Type B pancreatic cell (in vitro differentiated cells): ENCODE measurements around the gene REX1BD. TPM values are rescaled to one million over a fixed set of nuclear protein-coding genes. Genes with fewer than 3 reads are reported as not detected.
A peak's percentile ranks its signal among the peaks of the same experiment; 100 is the strongest.
"Not testable (repeated sequence)": the region's sequence is repeated elsewhere in the genome, so short reads cannot be mapped to it uniquely, and the experiment has no call there.

Experiments used
- DNase-seq: peaks from one replicate; pipeline ENCODE4 v3.0.0; 2021; ENCODE audit warnings: mixed read lengths; ENCODE audit not compliant: unreplicated experiment; ENCODE audit errors: extremely low spot score
- H3K27ac Mint-ChIP-seq: 2 replicates; pipeline ENCODE4 v1.8.0; 2021; ENCODE audit warnings: mild to moderate bottlenecking, mixed read lengths
- H3K27me3 Mint-ChIP-seq: 2 replicates; pipeline ENCODE4 v1.8.0; 2021; ENCODE audit warnings: mixed read lengths
- H3K36me3 Mint-ChIP-seq: 2 replicates; pipeline ENCODE4 v1.8.0; 2021; ENCODE audit warnings: mixed read lengths
- H3K4me1 Mint-ChIP-seq: one replicate; pipeline ENCODE4 v1.8.0; 2021; ENCODE audit warnings: mixed read lengths; ENCODE audit not compliant: unreplicated experiment
- H3K4me3 Mint-ChIP-seq: 2 replicates; pipeline ENCODE4 v1.8.0; 2021; ENCODE audit warnings: mild to moderate bottlenecking, mixed read lengths
- H3K9me3 Mint-ChIP-seq: 2 replicates; pipeline ENCODE4 v1.8.0; 2021; ENCODE audit warnings: mixed read lengths
- CTCF ChIP-seq: fragments of 200-600 bp; sonication (generic); conservative IDR thresholded peaks from 2 replicates; pipeline ENCODE4 v1.5.0; 2021; ENCODE audit warnings: antibody characterized with exemption, mild to moderate bottlenecking
- total RNA-seq: library from RNA; stranded (reverse); gene quantifications from 2 replicates; pipeline ENCODE4 v1.2.1, GENCODE V29; 2021; ENCODE audit warnings: low replicate concordance

REX1BD gene
- total RNA-seq, 1 donor from 2014 or later = 63.5 TPM

GRCh38 chr19:18595475-18595874, 6.9 kb downstream of the REX1BD start:
- TF ChIP-seq CTCF = no peak
- Mint-ChIP-seq H3K36me3 (no peaks in the 10 kb centered on the region), H3K4me3 (peak overlapping the region; percentile 36), H3K9me3 (no peaks in the 10 kb centered on the region), H3K27me3 (peaks cover 34% of the 10 kb centered on the region), H3K4me1 (peaks cover 16% of the 10 kb centered on the region), H3K27ac (peak overlapping the region; percentile 34)
- DNase-seq = no peak

GRCh38 chr19:18596752-18597157, 8.2 kb downstream of the REX1BD start:
- Mint-ChIP-seq H3K27ac (no peak overlapping the region), H3K27me3 (peaks cover 41% of the 10 kb centered on the region), H3K4me1 (peaks cover 14% of the 10 kb centered on the region), H3K4me3 (peak overlapping the region; percentile 49), H3K36me3 (no peaks in the 10 kb centered on the region), H3K9me3 (no peaks in the 10 kb centered on the region)
- no peak for DNase-seq
- no peak for TF ChIP-seq CTCF

- no peak overlapping the region for H3K27ac Mint-ChIP-seq
- no peaks in the 10 kb centered on the region for H3K9me3 Mint-ChIP-seq
- peak; percentile 60 for DNase-seq
- H3K4me1 Mint-ChIP-seq = peaks cover 16% of the 10 kb centered on the region
- TF ChIP-seq CTCF = no peak
- H3K36me3 Mint-ChIP-seq = peaks cover 1% of the 10 kb centered on the region
- H3K4me3 Mint-ChIP-seq = no peak overlapping the region
- peaks cover 52% of the 10 kb centered on the region for H3K27me3 Mint-ChIP-seq
Measured at GRCh38 chr19:18597809-18598660, 9.4 kb downstream of the REX1BD start.

- Mint-ChIP-seq H3K4me1 (peaks cover 20% of the 10 kb centered on the region), H3K27ac (no peak overlapping the region), H3K27me3 (peaks cover 57% of the 10 kb centered on the region), H3K4me3 (no peak overlapping the region), H3K36me3 (peaks cover 3% of the 10 kb centered on the region), H3K9me3 (no peaks in the 10 kb centered on the region)
- DNase-seq = no peak
- TF ChIP-seq CTCF = no peak
Measured at GRCh38 chr19:18599485-18599884, 10.9 kb downstream of the REX1BD start.

GRCh38 chr19:18600692-18601397, 12.2 kb downstream of the REX1BD start:
- DNase-seq, H3K27ac Mint-ChIP-seq, H3K9me3 Mint-ChIP-seq, H3K36me3 Mint-ChIP-seq, H3K4me3 Mint-ChIP-seq: not testable (repeated sequence)
- Mint-ChIP-seq H3K27me3 (peaks cover 61% of the 10 kb centered on the region), H3K4me1 (peaks cover 19% of the 10 kb centered on the region)

- no peak for DNase-seq
- no peak overlapping the region for H3K27ac Mint-ChIP-seq
- no peaks in the 10 kb centered on the region for H3K9me3 Mint-ChIP-seq
- no peak overlapping the region for H3K4me3 Mint-ChIP-seq
- H3K4me1 Mint-ChIP-seq = peaks cover 14% of the 10 kb centered on the region
- H3K36me3 Mint-ChIP-seq = peaks cover 3% of the 10 kb centered on the region
- H3K27me3 Mint-ChIP-seq = peaks cover 58% of the 10 kb centered on the region
- TF ChIP-seq CTCF = no peak
Measured at GRCh38 chr19:18601875-18602274, 13.3 kb downstream of the REX1BD start.
